Measurements from ENCODE around the gene KAT2B.

GRCh38 chr3:20055842-20056241, 15.6 kb downstream of the KAT2B start:
- no peak for TF ChIP-seq EZH2 (IDR thresholded peaks at IDR 0.05; ENCODE audit: low read depth)
- TF ChIP-seq CTCF (conservative IDR thresholded peaks at IDR 0.05) = no peak

Measured in PC-9 (cell line).